ENCODE measurements around the gene SEC24D. TPM values are rescaled to one million over a fixed set of nuclear protein-coding genes. Genes with fewer than 3 reads are reported as not detected.
"Not testable (repeated sequence)": the region's sequence is repeated elsewhere in the genome, so short reads cannot be mapped to it uniquely, and the experiment has no call there.

SEC24D gene
- 10 to 100 TPM; 41.5 to 60.4 TPM for total RNA-seq

GRCh38 chr4:118835571-118836300 is at the start of gene SEC24D:
Gene SEC24D (minus strand): TSS chr4:118836126. CDS start chr4:118833696, 2,430 bp downstream.
- ATAC-seq (replicated peaks in 1 of 2) (peak; percentile 87 to 91), DNase-seq (peak; percentile 88 to 92)
- Mint-ChIP-seq H3K27me3 (ENCODE audit: low read depth) (no peaks in the 10 kb centered on the region), H3K9me3 (no peaks in the 10 kb centered on the region), H3K27ac (peak within 1 kb of the TSS; percentile 97), H3K4me3 (peak within 1 kb of the TSS; percentile 95 to 99), H3K36me3 (ENCODE audit: insufficient read depth in 2 of 2) (peaks cover 13 to 16% of the 10 kb centered on the region in 2 donors), H3K4me1 (ENCODE audit: low read depth) (peaks cover 35% of the 10 kb centered on the region)

- H3K27ac Mint-ChIP-seq: no peak overlapping the region
- H3K4me1 Mint-ChIP-seq (ENCODE audit: low read depth): peaks cover 12% of the 10 kb centered on the region
- H3K27me3 Mint-ChIP-seq (ENCODE audit: low read depth): peaks cover 18% of the 10 kb centered on the region
- no peaks in the 10 kb centered on the region for H3K36me3 Mint-ChIP-seq (ENCODE audit: insufficient read depth in 2 of 2)
- no peak for ATAC-seq (replicated peaks in 1 of 2)
- no peak for DNase-seq
- H3K9me3 Mint-ChIP-seq: no peaks in the 10 kb centered on the region
- H3K4me3 Mint-ChIP-seq: no peak overlapping the region
Measured at GRCh38 chr4:118884716-118885115, 48.8 kb upstream of the SEC24D start.

GRCh38 chr4:118883861-118884260 is 47.9 kb upstream of the SEC24D start:
- Mint-ChIP-seq H3K4me3 (no peak overlapping the region), H3K9me3 (no peaks in the 10 kb centered on the region), H3K36me3 (ENCODE audit: insufficient read depth in 2 of 2) (no peaks in the 10 kb centered on the region), H3K27ac (no peak overlapping the region), H3K4me1 (ENCODE audit: low read depth) (peaks cover 8% of the 10 kb centered on the region), H3K27me3 (ENCODE audit: low read depth) (peaks cover 12% of the 10 kb centered on the region)
- ATAC-seq (replicated peaks in 1 of 2) (no peak), DNase-seq (no peak)

- no peak overlapping the region for H3K4me3 Mint-ChIP-seq
- peaks cover 0 to 3% of the 10 kb centered on the region in 2 donors for H3K9me3 Mint-ChIP-seq
- H3K36me3 Mint-ChIP-seq (ENCODE audit: insufficient read depth in 2 of 2): no peaks in the 10 kb centered on the region
- H3K27me3 Mint-ChIP-seq (ENCODE audit: low read depth): no peaks in the 10 kb centered on the region
- DNase-seq (no peak), ATAC-seq (replicated peaks in 1 of 2) (no peak)
- H3K27ac Mint-ChIP-seq: no peak overlapping the region
- no peaks in the 10 kb centered on the region for H3K4me1 Mint-ChIP-seq (ENCODE audit: low read depth)
Measured at GRCh38 chr4:118881512-118882146, 45.7 kb upstream of the SEC24D start.

- no peak overlapping the region for H3K27ac Mint-ChIP-seq
- DNase-seq (no peak), ATAC-seq (replicated peaks in 1 of 2) (no peak)
- peaks cover 0 to 3% of the 10 kb centered on the region in 2 donors for H3K9me3 Mint-ChIP-seq
- no peaks in the 10 kb centered on the region for H3K27me3 Mint-ChIP-seq (ENCODE audit: low read depth)
- H3K4me1 Mint-ChIP-seq (ENCODE audit: low read depth): no peaks in the 10 kb centered on the region
- no peaks in the 10 kb centered on the region for H3K36me3 Mint-ChIP-seq (ENCODE audit: insufficient read depth in 2 of 2)
- no peak overlapping the region for H3K4me3 Mint-ChIP-seq
Measured at GRCh38 chr4:118879409-118879808, 43.5 kb upstream of the SEC24D start.

- H3K4me3 Mint-ChIP-seq; H3K4me1 Mint-ChIP-seq (ENCODE audit: low read depth); H3K36me3 Mint-ChIP-seq (ENCODE audit: insufficient read depth in 2 of 2); ATAC-seq (replicated peaks in 1 of 2); H3K9me3 Mint-ChIP-seq; H3K27me3 Mint-ChIP-seq (ENCODE audit: low read depth); H3K27ac Mint-ChIP-seq; DNase-seq: not testable (repeated sequence)
Measured at GRCh38 chr4:118878507-118878906, 42.6 kb upstream of the SEC24D start.

- Mint-ChIP-seq H3K4me3 (no peak overlapping the region), H3K9me3 (peaks cover 0 to 3% of the 10 kb centered on the region in 2 donors), H3K4me1 (ENCODE audit: low read depth) (no peaks in the 10 kb centered on the region), H3K27ac (no peak overlapping the region), H3K36me3 (ENCODE audit: insufficient read depth in 2 of 2) (no peaks in the 10 kb centered on the region), H3K27me3 (ENCODE audit: low read depth) (peaks cover 6% of the 10 kb centered on the region)
- no peak for DNase-seq
- ATAC-seq (replicated peaks in 1 of 2): no peak
Measured at GRCh38 chr4:118877797-118878196, 41.9 kb upstream of the SEC24D start.

GRCh38 chr4:118872181-118872580 is 36.3 kb upstream of the SEC24D start:
- H3K4me3 Mint-ChIP-seq: no peak overlapping the region
- ATAC-seq (replicated peaks in 1 of 2): no peak

GRCh38 chr4:118869808-118870342 is 33.9 kb upstream of the SEC24D start:
- Mint-ChIP-seq H3K36me3 (ENCODE audit: insufficient read depth in 2 of 2) (no peaks in the 10 kb centered on the region), H3K9me3 (no peaks in the 10 kb centered on the region), H3K4me3 (no peak overlapping the region), H3K27ac (no peak overlapping the region), H3K4me1 (ENCODE audit: low read depth) (no peaks in the 10 kb centered on the region), H3K27me3 (ENCODE audit: low read depth) (peaks cover 7% of the 10 kb centered on the region)
- ATAC-seq (replicated peaks in 1 of 2) (no peak), DNase-seq (no peak)

More at GRCh38 chr4:118872181-118872580, 36.3 kb upstream of the SEC24D start:
- H3K27me3 Mint-ChIP-seq (ENCODE audit: low read depth): peaks cover 7% of the 10 kb centered on the region
- no peaks in the 10 kb centered on the region for H3K4me1 Mint-ChIP-seq (ENCODE audit: low read depth)
- H3K27ac Mint-ChIP-seq: no peak overlapping the region
- no peak for DNase-seq
- no peaks in the 10 kb centered on the region for H3K9me3 Mint-ChIP-seq
- H3K36me3 Mint-ChIP-seq (ENCODE audit: insufficient read depth in 2 of 2): no peaks in the 10 kb centered on the region

GRCh38 chr4:118867311-118868067 is 31.6 kb upstream of the SEC24D start:
- H3K27ac Mint-ChIP-seq: no peak overlapping the region
- H3K4me3 Mint-ChIP-seq: no peak overlapping the region
- no peak for DNase-seq
- ATAC-seq (replicated peaks in 1 of 2): no peak
- H3K4me1 Mint-ChIP-seq (ENCODE audit: low read depth): no peaks in the 10 kb centered on the region
- no peaks in the 10 kb centered on the region for H3K36me3 Mint-ChIP-seq (ENCODE audit: insufficient read depth in 2 of 2)
- H3K27me3 Mint-ChIP-seq (ENCODE audit: low read depth): no peaks in the 10 kb centered on the region
- no peaks in the 10 kb centered on the region for H3K9me3 Mint-ChIP-seq

- ATAC-seq (replicated peaks in 1 of 2) (no peak), DNase-seq (no peak)
- no peaks in the 10 kb centered on the region for H3K27me3 Mint-ChIP-seq (ENCODE audit: low read depth)
- H3K4me3 Mint-ChIP-seq: no peak overlapping the region
- H3K4me1 Mint-ChIP-seq (ENCODE audit: low read depth): no peaks in the 10 kb centered on the region
- H3K27ac Mint-ChIP-seq: no peak overlapping the region
- H3K9me3 Mint-ChIP-seq: no peaks in the 10 kb centered on the region
- no peaks in the 10 kb centered on the region for H3K36me3 Mint-ChIP-seq (ENCODE audit: insufficient read depth in 2 of 2)
Measured at GRCh38 chr4:118866442-118866841, 30.5 kb upstream of the SEC24D start.

- Mint-ChIP-seq H3K9me3 (no peaks in the 10 kb centered on the region), H3K27ac (no peak overlapping the region), H3K4me3 (no peak overlapping the region), H3K4me1 (ENCODE audit: low read depth) (no peaks in the 10 kb centered on the region), H3K27me3 (ENCODE audit: low read depth) (no peaks in the 10 kb centered on the region), H3K36me3 (ENCODE audit: insufficient read depth in 2 of 2) (no peaks in the 10 kb centered on the region)
- peak; percentile 52 to 62 for ATAC-seq (replicated peaks in 1 of 2)
- no peak for DNase-seq
Measured at GRCh38 chr4:118865091-118865708, 29.3 kb upstream of the SEC24D start.

- DNase-seq (no peak), ATAC-seq (replicated peaks in 1 of 2) (no peak)
- Mint-ChIP-seq H3K27me3 (ENCODE audit: low read depth) (no peaks in the 10 kb centered on the region), H3K9me3 (no peaks in the 10 kb centered on the region), H3K4me3 (no peak overlapping the region), H3K27ac (no peak overlapping the region), H3K36me3 (ENCODE audit: insufficient read depth in 2 of 2) (no peaks in the 10 kb centered on the region), H3K4me1 (ENCODE audit: low read depth) (no peaks in the 10 kb centered on the region)
Measured at GRCh38 chr4:118858779-118859178, 22.9 kb upstream of the SEC24D start.
